Measurements from ENCODE around the gene CBX4.

- TF ChIP-seq CTCF (conservative IDR thresholded peaks at IDR 0.05; ENCODE audit: low read length) = no peak
- no peak for TF ChIP-seq EZH2phosphoT487 (IDR thresholded peaks at IDR 0.05; ENCODE audit: borderline replicate concordance, low read depth, low read length)
These were observed 42.3 kb downstream of the CBX4 start, which contains the start of gene CBX8 for GRCh38 chr17:79796763-79797491.

All from OCI-LY7 (cell line).